ENCODE measurements around the gene POLR1E. TPM values are rescaled to one million over a fixed set of nuclear protein-coding genes. Genes with fewer than 3 reads are reported as not detected.

Gene POLR1E
- total and polyA plus RNA-seq, 2 donors (not counting 3 experiments of a cell fraction or from before 2014, with no cell fraction given): 9.0 to 21.2 TPM

Other genes with a start within 250 kb of the POLR1E start
- 91.2 and 103 TPM in 2 replicates for gene GRHPR, start 63.3 kb upstream of the POLR1E start, total RNA-seq
- gene GRHPR, start 63.3 kb upstream of the POLR1E start, polyA plus RNA-seq: 247 and 267 TPM in 2 replicates
- 9.6 and 10.0 TPM in 2 replicates for gene ZBTB5, start 20.5 kb upstream of the POLR1E start, total RNA-seq
- 12.5 and 13.7 TPM in 2 replicates for gene ZBTB5, start 20.5 kb upstream of the POLR1E start, polyA plus RNA-seq
- 13.8 and 14.4 TPM in 2 replicates for gene FBXO10, start 90.4 kb downstream of the POLR1E start, total RNA-seq
- gene FBXO10, start 90.4 kb downstream of the POLR1E start, polyA plus RNA-seq: 11.8 and 13.8 TPM in 2 replicates
- gene TOMM5, start 106.6 kb downstream of the POLR1E start, total RNA-seq: 145 and 147 TPM in 2 replicates
- 110 and 122 TPM in 2 replicates for gene TOMM5, start 106.6 kb downstream of the POLR1E start, polyA plus RNA-seq
- gene FRMPD1, start 165.0 kb downstream of the POLR1E start, total RNA-seq: not detected in 2 replicates
- gene FRMPD1, start 165.0 kb downstream of the POLR1E start, polyA plus RNA-seq: not detected in 2 replicates